ENCODE measurements around the gene STK11IP. TPM values are rescaled to one million over a fixed set of nuclear protein-coding genes. Genes with fewer than 3 reads are reported as not detected.
"Not testable (repeated sequence)": the region's sequence is repeated elsewhere in the genome, so short reads cannot be mapped to it uniquely, and the experiment has no call there.

STK11IP gene
- total and polyA plus RNA-seq, 9 donors, result 12.7 to 23.8 (median 18.9) TPM

DNA sequence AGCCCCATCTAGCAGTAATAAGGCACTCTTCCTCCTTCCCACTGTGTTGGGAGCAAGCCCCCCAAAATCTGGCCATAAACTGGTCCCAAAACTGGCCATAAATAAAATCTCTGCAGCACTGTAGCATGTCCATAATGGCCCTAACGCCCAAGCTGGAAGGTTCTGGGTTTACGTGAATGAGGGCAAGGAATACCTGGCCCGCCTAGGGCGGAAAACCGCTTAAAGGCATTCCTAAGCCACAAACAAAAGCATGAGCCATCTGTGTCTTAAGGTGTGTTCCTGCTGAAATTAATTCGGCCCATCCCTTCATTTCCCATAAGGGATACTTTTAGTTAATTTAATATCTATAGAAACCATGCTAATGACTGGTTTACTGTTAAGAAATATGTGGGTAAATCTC, 54.0 kb downstream of the STK11IP start:
- not testable (repeated sequence) for H3K27me3 ChIP-seq (ENCODE audit: control insufficient read depth, insufficient read depth, low read length); H3K27ac ChIP-seq (ENCODE audit: low read length); H3K4me3 ChIP-seq (ENCODE audit: low read length); H3K4me1 ChIP-seq (ENCODE audit: control insufficient read depth, insufficient read depth, low read length); H3K36me3 ChIP-seq (ENCODE audit: control insufficient read depth, insufficient read depth, low read length); DNase-seq; H3K9me3 ChIP-seq (replicated peaks; ENCODE audit: control insufficient read depth, low read depth, low read length)
- no CpG with 5 or more reads among the region's 6 CpGs for WGBS (ENCODE audit: insufficient coverage)

DNA sequence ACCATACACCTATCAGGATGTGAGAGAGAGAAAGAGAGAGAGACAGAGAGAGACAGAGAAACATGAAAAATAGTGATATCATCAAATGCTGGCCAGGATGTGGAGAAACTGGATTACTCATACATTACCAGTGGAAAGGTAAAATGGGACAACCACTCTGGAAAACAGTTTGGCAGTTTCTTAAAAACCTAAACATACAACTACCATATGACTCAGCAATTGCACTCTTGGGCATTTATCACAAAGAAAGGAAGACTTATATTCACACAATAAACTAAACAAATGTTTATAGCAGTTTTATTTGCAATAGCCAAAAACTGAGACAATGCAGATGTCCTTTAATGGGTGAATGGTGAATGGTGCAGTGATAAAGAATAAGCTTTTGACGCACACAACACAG, 58.9 kb downstream of the STK11IP start:
- H3K4me3 ChIP-seq (ENCODE audit: low read length), result no peak overlapping the region
- peaks cover 5% of the 10 kb centered on the region for H3K9me3 ChIP-seq (replicated peaks; ENCODE audit: control insufficient read depth, low read depth, low read length)
- no peaks in the 10 kb centered on the region for H3K4me1 ChIP-seq (ENCODE audit: control insufficient read depth, insufficient read depth, low read length)
- WGBS (ENCODE audit: insufficient coverage), result no CpG with 5 or more reads among the region's 1 CpG
- no peaks in the 10 kb centered on the region for H3K36me3 ChIP-seq (ENCODE audit: control insufficient read depth, insufficient read depth, low read length)
- H3K27ac ChIP-seq (ENCODE audit: low read length), result no peak overlapping the region
- no peak for DNase-seq
- H3K27me3 ChIP-seq (ENCODE audit: control insufficient read depth, insufficient read depth, low read length), result peaks cover 1% of the 10 kb centered on the region

DNA sequence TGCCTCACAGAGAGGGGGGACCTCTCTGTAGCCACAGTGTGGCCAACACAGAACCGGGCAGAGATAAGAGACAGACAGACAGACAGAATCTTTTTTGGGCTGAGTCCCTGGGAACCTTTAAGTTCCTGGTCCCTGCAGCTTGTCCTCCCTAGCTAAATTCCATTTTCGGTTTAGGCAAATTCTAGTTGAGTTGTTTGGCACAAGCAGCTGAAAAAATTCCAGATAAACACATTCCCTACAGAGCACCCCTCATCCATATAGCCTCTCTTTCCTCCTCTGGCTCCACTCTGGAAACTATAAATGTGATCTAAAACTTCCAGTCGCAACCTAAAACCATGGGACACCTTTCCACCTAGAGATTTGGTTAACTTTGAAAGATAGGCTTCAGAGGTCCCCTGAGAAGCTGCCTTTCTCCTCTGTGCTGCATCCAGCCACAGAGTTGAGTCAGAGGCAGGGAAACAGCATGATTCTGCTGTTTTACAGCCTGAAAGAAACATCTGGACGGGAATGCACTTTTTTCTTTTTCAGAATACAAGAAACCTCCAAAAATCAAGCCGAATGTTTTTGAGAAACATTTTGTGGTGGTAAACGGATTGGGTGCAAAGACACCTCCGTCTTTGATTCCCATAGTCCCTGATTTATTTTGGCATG, 60.7 kb downstream of the STK11IP start:
- Histone ChIP-seq H3K27ac (ENCODE audit: low read length) (no peak overlapping the region), H3K4me3 (ENCODE audit: low read length) (no peak overlapping the region), H3K36me3 (ENCODE audit: control insufficient read depth, insufficient read depth, low read length) (no peaks in the 10 kb centered on the region), H3K27me3 (ENCODE audit: control insufficient read depth, insufficient read depth, low read length) (no peaks in the 10 kb centered on the region), H3K9me3 (replicated peaks; ENCODE audit: control insufficient read depth, low read depth, low read length) (peaks cover 9% of the 10 kb centered on the region), H3K4me1 (ENCODE audit: control insufficient read depth, insufficient read depth, low read length) (no peaks in the 10 kb centered on the region)
- peak; percentile 56 for DNase-seq
- WGBS (ENCODE audit: insufficient coverage), result 56% methylated on average over 2 of the region's 7 CpGs

DNA sequence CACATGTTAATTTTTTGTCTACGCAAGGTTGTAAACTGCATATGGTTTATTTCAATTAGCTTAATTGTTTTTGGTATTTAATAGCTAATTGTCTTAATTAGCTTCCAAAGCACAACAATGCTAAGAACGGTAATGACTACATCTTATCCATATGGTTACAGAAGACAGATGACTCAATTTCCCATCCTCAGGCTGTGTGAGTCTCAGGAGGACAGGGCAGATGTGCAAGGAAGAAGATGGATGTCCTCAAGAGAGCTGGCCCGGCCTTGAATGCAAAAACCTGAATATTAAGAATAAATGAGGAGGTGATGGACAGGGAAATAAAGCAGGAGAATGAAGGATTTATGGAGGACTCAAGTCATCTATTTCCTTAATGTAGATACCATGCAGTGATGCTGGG, 61.2 kb downstream of the STK11IP start:
- no peak overlapping the region for H3K27ac ChIP-seq (ENCODE audit: low read length)
- no peaks in the 10 kb centered on the region for H3K4me1 ChIP-seq (ENCODE audit: control insufficient read depth, insufficient read depth, low read length)
- no peaks in the 10 kb centered on the region for H3K27me3 ChIP-seq (ENCODE audit: control insufficient read depth, insufficient read depth, low read length)
- H3K4me3 ChIP-seq (ENCODE audit: low read length), result no peak overlapping the region
- no peaks in the 10 kb centered on the region for H3K36me3 ChIP-seq (ENCODE audit: control insufficient read depth, insufficient read depth, low read length)
- WGBS (ENCODE audit: insufficient coverage), result no CpG with 5 or more reads among the region's 3 CpGs
- no peak for DNase-seq
- H3K9me3 ChIP-seq (replicated peaks; ENCODE audit: control insufficient read depth, low read depth, low read length), result peaks cover 9% of the 10 kb centered on the region

DNA sequence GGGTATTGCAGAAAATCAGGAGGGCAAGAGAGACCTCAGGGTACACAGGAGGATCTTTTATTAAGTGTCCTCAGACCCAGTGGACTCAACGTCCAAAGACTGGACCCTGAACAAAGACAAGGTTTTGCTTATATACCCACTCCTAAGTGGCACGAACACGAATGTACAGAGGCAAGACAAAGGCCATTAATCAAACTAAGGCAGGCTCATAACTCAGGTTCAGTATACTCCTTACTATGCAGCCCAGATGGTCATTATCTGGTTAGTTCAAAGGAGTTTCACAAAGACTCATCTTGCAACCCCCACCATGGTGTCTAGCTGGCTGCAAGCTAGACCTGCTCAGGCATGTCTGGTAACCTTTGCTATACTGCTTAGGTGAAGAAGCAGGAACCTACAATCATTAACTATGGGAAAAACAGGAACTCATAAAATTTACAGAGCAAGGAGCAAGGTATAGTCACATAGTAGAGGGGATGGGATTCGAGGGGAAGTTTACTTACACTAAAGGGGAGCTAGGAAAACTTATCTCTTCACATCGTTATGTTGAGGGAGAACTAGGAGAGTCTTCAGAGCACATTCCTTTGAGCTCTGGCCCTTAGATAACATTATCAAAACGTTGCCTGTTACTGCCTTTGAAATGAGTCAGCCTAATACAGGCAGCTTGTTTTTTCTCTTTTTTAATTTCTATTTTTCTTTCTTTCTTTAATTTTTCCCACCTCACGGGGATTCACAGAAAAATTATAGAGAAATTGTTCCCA, 63.7 kb downstream of the STK11IP start:
- Histone ChIP-seq H3K36me3 (ENCODE audit: control insufficient read depth, insufficient read depth, low read length) (no peaks in the 10 kb centered on the region), H3K27me3 (ENCODE audit: control insufficient read depth, insufficient read depth, low read length) (no peaks in the 10 kb centered on the region), H3K4me1 (ENCODE audit: control insufficient read depth, insufficient read depth, low read length) (peaks cover 20% of the 10 kb centered on the region), H3K4me3 (ENCODE audit: low read length) (no peak overlapping the region), H3K27ac (ENCODE audit: low read length) (no peak overlapping the region), H3K9me3 (replicated peaks; ENCODE audit: control insufficient read depth, low read depth, low read length) (peaks cover 9% of the 10 kb centered on the region)
- WGBS (ENCODE audit: insufficient coverage), result 61% methylated on average over 2 of the region's 7 CpGs
- DNase-seq, result no peak

DNA sequence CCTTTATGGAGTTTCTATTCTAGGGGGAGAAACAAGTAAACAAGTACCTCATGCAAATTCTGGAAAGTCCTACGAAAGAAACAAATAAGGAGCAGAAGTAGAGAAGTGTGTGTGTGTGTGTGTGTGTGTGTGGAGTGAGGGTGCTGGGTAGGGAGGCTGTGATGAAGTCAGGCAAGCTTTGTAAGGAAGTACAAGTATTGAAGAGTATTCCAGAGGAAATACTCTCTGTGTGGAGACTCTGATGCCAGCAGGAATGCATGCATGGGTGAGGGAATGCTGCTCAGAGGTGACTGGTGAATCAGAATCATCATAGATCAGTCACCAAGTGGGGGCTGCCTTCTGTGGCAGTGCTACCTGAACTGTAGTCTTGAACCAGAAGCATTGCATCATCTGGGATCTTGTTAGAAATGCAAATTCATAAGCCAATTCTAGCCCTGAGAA, 64.3 kb downstream of the STK11IP start:
- no peak overlapping the region for H3K4me3 ChIP-seq (ENCODE audit: low read length)
- WGBS (ENCODE audit: insufficient coverage), result 100% methylated on average over 1 of the region's 1 CpG
- DNase-seq, result no peak
- no peak overlapping the region for H3K27ac ChIP-seq (ENCODE audit: low read length)
- no peaks in the 10 kb centered on the region for H3K36me3 ChIP-seq (ENCODE audit: control insufficient read depth, insufficient read depth, low read length)
- peaks cover 21% of the 10 kb centered on the region for H3K4me1 ChIP-seq (ENCODE audit: control insufficient read depth, insufficient read depth, low read length)
- no peaks in the 10 kb centered on the region for H3K27me3 ChIP-seq (ENCODE audit: control insufficient read depth, insufficient read depth, low read length)
- H3K9me3 ChIP-seq (replicated peaks; ENCODE audit: control insufficient read depth, low read depth, low read length), result peaks cover 9% of the 10 kb centered on the region

DNA sequence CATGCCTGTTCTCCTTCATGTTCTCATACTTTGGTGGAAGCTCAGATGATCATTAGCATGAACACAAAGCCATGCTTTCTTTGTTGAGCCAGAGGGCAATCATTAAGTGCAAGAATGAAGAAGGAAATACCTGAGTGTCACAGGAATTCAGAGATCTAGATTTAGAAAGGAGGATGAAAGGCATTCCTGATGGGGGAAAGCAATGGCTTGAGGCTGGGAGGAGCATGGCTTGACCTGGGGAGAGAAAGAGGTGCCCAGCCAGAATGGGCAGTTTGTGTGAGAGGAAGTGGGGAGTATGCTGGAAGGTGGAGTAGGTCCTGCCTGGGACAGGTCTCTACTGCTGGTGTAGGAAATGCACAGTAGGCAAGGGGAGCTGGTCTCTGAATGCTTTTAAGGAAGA, 64.9 kb downstream of the STK11IP start:
- Histone ChIP-seq H3K27ac (ENCODE audit: low read length) (no peak overlapping the region), H3K4me1 (ENCODE audit: control insufficient read depth, insufficient read depth, low read length) (peaks cover 21% of the 10 kb centered on the region), H3K4me3 (ENCODE audit: low read length) (no peak overlapping the region), H3K9me3 (replicated peaks; ENCODE audit: control insufficient read depth, low read depth, low read length) (peaks cover 9% of the 10 kb centered on the region), H3K36me3 (ENCODE audit: control insufficient read depth, insufficient read depth, low read length) (no peaks in the 10 kb centered on the region), H3K27me3 (ENCODE audit: control insufficient read depth, insufficient read depth, low read length) (no peaks in the 10 kb centered on the region)
- DNase-seq, result no peak

DNA sequence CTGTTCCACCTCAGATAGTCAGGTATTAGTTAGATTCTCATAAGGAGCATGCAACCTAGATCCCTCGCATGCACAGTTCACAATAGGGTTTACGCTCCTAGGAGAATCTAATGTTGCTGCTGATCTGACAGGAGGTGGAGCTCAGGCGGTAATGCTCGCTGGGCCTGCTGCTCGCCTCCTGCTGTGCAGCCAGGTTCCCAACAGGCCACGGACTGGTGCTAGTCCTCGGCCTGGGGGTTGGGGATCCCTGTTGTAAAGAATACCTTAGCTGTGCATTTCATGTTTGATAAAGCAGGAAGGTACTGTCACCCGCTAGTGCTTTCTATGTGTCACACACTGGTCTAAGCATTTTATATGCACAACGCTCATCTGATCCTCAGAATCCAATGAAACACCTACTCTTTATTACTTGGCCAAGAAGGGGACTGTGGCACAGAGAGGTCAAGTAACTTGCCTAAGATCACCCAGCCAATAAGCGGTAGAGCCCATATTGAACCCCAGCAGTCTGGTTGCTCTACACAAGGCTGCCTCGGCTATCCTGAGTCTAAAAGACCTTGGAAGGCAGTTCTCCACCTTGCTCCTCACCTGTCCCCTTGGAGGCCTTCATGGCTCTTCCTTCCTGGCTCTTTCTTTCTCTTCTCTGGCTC, 65.6 kb downstream of the STK11IP start:
- Histone ChIP-seq H3K27me3 (ENCODE audit: control insufficient read depth, insufficient read depth, low read length) (no peaks in the 10 kb centered on the region), H3K4me3 (ENCODE audit: low read length) (no peak overlapping the region), H3K27ac (ENCODE audit: low read length) (no peak overlapping the region), H3K9me3 (replicated peaks; ENCODE audit: control insufficient read depth, low read depth, low read length) (peaks cover 9% of the 10 kb centered on the region), H3K36me3 (ENCODE audit: control insufficient read depth, insufficient read depth, low read length) (no peaks in the 10 kb centered on the region), H3K4me1 (ENCODE audit: control insufficient read depth, insufficient read depth, low read length) (peaks cover 21% of the 10 kb centered on the region)
- WGBS (ENCODE audit: insufficient coverage), result 92% methylated on average over 6 of the region's 11 CpGs
- DNase-seq, result no peak

DNA sequence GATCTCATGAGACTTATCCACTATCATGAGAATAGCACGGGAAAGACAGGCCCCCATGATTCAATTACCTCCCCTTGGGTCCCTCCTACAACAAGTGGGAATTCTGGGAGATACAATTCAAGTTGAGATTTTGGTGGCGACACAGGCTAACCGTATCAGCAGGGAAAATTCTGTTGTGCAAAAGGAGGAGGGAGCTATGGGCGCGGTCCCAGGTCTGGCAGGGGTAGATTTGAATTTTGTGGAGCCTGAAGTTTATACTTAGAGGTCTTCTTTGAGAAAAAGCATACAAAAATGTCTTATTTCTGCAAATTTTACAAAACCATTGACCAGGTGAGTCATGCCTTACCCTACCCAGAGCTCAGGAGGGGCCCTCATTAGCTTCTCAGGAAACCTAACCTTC, 66.4 kb downstream of the STK11IP start:
- no peak for DNase-seq
- Histone ChIP-seq H3K4me1 (ENCODE audit: control insufficient read depth, insufficient read depth, low read length) (peaks cover 21% of the 10 kb centered on the region), H3K9me3 (replicated peaks; ENCODE audit: control insufficient read depth, low read depth, low read length) (peaks cover 9% of the 10 kb centered on the region), H3K36me3 (ENCODE audit: control insufficient read depth, insufficient read depth, low read length) (no peaks in the 10 kb centered on the region), H3K4me3 (ENCODE audit: low read length) (no peak overlapping the region), H3K27ac (ENCODE audit: low read length) (no peak overlapping the region), H3K27me3 (ENCODE audit: control insufficient read depth, insufficient read depth, low read length) (no peaks in the 10 kb centered on the region)
- no CpG with 5 or more reads among the region's 5 CpGs for WGBS (ENCODE audit: insufficient coverage)

DNA sequence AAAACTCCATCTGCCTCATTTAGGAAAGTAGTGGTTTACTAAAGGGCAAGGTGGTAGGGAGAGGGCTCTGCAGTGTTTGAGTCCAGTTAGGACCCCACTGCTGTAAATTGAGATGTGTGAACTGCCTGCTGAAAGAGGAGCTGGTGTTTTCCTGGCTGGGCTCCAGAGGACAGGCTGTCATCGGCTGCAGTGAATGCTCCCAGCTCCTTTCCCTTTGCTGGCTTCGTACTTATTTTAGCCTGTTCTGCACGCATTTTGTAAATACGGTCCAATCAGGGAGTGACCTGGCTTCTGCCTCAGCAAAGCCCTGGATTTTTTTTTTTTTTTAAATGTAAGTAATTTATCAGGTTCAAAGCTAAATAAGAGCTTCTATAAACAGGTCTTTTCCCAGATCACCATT, 67.3 kb downstream of the STK11IP start:
- DNase-seq, result peak; percentile 79
- no peaks in the 10 kb centered on the region for H3K36me3 ChIP-seq (ENCODE audit: control insufficient read depth, insufficient read depth, low read length)
- H3K9me3 ChIP-seq (replicated peaks; ENCODE audit: control insufficient read depth, low read depth, low read length), result peaks cover 9% of the 10 kb centered on the region
- peaks cover 21% of the 10 kb centered on the region for H3K4me1 ChIP-seq (ENCODE audit: control insufficient read depth, insufficient read depth, low read length)
- peak overlapping the region; percentile 51 for H3K27ac ChIP-seq (ENCODE audit: low read length)
- H3K4me3 ChIP-seq (ENCODE audit: low read length), result no peak overlapping the region
- H3K27me3 ChIP-seq (ENCODE audit: control insufficient read depth, insufficient read depth, low read length), result no peaks in the 10 kb centered on the region
- 14% methylated on average over 1 of the region's 4 CpGs for WGBS (ENCODE audit: insufficient coverage)
